Measurements from ENCODE around the gene ZNF121.
"Not testable (repeated sequence)": the region's sequence is repeated elsewhere in the genome, so short reads cannot be mapped to it uniquely, and the experiment has no call there.

ZNF121 gene

DNA sequence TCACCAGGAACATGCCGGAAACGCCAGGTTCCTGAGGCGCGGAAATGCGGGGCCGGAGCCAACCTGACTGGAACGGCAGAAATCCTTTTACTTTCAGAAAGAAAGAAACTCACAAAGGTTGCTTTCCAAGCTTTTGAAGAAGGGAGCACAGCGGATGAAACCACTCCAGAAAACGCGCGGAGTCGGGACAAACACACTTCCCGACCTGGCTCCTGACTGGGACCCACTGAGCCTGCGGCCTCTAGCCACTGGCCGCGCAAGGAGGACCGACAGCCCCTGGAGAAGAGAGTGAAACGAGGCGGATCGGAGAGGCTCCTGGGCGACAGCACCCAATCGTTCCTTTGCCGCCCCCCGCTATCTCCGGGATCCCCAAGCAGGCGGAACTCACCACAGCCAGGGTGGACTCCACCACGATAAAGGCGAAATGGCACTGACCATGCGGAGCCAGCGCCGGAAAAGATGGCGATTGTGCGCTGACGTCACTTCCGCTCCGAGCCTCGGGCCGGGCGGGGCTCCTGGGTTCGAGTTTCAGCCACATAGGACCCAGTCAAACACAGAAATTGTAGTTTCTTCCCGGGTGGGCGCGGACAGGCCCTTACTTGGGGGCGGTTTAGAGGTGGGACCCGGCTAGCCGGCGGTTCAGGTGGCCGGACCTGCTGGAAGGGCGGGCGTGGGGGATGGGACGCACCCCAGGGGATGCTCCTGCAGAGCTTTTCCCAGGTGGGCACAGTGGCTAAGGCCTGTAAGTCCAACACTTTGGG, at the start of gene ZNF121:
ZNF121 (minus strand) TSS at position 432 of the 761 bp plus-strand sequence. CDS start 16,407 bp downstream, outside the sequence.
- peak; percentile 86 for DNase-seq

DNA sequence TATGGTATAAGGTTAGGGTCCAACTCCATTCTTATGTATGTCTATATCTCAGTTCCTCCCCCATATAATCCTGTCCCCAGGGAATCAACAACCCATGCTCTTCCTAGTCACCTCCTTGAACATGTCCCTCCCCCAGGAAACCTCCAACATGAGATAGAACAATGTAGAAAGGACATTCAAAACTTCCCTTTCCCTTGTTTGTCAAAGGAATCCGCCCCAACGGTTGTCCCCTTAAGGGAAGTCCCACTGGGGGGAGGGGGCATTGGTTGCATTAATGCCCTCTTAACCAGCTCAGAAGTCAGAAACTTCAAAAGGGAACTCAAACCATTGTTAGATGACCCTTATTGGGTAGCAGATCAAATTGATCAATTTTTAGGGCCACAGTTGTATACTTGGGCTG, 43.6 kb upstream of the ZNF121 start:
- no peak for DNase-seq

DNA sequence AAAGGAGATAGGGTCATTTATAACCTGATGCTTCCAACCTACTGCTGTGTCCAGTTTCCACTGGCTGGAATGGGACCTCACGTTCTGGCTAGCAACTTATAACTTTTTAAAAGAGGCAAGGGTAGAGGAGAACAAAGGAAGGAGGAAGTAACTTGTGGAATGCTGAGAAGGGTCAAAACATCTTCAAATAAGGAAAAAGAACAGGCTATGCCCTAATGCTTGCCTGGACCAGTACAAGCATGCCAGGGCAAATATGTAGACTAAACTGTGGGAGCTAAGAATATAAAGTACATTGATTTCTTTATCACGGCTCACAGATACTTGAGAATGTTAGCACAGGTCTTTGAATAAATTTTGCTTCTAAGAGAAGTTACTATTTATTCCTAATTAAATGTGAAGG, 38.2 kb upstream of the ZNF121 start:
- DNase-seq, result no peak

DNA sequence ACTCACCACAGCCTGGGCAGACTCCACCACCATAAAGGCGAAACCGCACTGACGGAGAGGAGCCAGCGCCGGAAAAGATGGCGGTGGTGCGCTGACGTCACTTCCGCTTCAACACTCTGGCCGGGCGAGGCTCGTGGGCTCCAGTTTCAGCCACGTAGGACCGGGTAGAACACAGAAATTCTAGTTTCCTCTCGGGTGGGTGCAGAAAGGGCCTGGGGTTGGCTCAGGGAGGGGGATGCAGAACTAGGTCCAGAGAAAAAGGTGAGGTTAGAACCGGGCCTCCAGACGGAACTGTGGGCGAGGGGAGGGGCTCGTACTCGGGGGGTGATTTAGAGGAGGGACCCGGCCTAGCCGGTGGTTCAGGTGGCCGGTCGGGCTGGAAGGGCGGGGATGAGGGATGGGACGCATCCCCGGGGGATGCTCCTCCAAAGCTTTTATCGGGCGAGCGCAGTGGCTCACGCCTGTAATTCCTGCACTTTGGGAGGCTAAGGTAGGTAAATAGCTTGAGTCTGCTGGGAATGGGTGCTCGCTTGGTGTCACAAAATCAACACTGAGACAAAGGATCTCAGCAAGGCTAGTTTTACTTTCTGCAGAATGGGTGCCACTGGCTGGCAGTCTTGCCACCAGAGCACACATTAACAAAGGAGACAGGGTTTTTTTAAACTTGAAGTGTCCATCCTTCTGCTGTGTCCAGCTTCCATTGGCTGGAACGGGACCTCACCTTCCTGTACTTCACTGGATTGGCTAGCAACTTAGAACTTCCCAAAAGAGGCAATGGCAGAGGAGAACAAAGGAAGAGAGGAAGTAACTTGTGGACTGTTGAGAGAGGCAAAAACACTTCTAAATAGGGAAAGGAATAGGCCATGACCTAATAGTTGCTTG, 37.1 kb upstream of the ZNF121 start, which contains the start of gene ZNF561:
ZNF561 (minus strand) TSS at position 77 of the 882 bp plus-strand sequence. CDS start 1,776 bp downstream, outside the sequence.
- DNase-seq, result peak; percentile 84

DNA sequence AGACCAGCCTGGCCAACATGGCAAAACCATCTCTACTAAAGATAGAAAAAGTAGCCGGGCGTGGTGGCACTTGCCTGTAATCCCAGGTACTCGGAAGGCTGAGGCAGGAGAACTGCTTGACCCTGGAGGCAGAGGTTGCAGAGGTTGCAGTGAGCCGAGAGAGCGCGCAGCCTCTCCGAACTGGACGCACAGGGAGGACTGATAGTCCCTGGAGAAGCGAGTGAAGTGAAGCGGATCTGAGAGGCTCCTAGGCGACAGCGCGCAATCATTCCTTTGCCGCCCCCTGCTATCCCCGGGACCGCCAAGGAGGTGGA, 36.5 kb upstream of the ZNF121 start:
- DNase-seq, result no peak

DNA sequence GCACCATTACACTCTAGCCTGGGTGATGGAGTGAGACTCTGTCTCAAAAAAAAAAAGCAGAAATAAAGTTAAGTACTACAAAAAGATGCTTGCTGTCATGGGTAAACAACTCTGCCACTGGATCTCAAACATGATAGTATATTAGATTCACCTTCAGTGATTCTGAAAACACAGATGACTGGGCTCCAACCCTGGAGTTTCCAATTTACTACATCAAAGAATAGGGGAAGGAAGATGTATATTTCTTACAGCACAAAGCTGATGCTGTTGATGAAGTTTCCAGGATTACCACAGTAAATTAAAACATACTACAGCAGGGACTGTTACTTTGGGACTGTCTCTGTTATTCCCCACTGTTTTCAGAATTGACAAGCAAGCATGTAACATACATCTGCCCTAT, 31.5 kb upstream of the ZNF121 start:
- DNase-seq, result no peak

DNA sequence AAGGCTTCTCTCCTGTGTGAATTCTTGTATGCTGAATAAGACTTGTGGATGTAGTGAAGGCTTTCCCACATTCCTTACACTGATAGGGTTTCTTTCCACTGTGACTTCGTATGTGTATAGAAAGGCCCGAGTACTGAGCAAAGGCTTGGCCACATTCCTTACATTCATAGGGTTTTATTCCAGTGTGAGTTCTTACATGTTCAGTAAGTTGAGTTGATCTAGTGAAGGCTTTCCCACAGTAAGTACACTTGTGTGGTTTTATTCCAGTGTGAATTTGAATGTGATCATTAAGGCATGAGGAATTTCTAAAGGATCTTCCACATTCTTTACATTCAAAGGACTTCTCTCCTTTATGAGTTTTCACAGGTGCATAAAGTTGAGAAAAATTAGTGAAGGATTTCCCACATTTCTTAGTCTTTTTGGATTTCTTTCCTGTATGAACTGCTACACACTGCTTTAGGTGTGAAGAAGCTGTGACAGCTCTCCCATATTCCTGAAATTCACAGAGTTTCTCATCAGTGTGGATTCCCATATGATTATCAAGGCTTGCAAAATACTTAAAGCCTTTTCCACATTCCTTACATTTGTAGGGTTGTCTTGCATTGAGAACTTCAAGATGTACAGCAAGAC, 26.3 kb upstream of the ZNF121 start:
- no peak for DNase-seq

DNA sequence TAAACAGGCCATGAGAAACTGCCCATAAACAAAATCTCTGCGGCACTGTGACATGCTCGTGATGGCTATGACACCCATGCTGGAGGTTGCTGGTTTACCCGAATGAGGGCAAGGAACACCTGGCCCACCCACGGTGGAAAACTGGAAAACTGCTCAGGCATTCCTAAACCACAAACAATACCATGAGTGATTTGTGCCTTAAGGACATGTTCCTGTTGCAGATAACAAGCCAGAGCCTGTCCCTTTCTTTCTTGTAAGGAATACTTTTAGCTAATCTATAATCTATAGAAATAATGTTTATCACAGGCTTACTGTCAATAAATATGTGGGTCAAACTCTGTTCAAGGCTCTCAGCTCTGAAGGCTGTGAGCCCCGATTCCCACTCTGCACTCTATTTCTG, 24.6 kb upstream of the ZNF121 start:
- no peak for DNase-seq

DNA sequence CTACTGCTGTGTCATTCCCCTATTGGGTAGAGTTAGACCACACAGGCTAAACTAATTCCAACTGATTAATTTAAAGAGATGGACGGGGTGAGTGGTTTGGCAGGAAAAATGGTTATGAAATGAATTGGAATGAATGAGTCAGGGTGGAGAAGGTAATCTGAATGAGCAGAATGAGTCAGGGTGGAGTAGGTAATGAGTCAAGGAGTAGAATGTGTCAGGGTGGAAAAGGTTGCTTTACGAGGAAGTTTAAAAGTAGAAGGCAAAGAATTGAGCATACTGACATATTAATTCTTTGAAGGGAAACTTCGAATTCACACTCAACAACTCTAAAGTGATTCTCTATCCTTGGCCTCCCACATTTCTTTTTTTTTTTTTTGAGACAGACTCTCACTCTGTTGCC, 12.7 kb upstream of the ZNF121 start:
- DNase-seq, result peak; percentile 58

DNA sequence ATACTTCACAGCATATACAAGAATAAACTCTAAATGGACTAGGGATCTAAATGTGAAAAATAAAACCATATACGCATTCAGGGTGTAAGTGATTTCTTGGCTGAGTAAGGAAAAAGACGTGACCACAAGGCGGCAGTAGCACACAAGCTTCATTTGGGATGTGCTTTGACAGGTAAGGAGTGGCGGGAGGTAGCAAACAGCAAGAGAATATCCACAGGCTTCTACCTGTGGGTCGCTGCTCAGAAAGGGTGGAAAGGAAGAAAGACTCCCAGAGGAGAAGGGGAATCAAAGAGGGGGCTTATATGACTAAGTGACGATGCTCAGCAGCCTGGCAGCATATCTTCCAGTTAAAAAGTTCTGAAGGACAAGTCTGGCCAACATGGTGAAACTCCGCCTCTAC, 2.5 kb upstream of the ZNF121 start:
- peak; percentile 68 for DNase-seq

DNA sequence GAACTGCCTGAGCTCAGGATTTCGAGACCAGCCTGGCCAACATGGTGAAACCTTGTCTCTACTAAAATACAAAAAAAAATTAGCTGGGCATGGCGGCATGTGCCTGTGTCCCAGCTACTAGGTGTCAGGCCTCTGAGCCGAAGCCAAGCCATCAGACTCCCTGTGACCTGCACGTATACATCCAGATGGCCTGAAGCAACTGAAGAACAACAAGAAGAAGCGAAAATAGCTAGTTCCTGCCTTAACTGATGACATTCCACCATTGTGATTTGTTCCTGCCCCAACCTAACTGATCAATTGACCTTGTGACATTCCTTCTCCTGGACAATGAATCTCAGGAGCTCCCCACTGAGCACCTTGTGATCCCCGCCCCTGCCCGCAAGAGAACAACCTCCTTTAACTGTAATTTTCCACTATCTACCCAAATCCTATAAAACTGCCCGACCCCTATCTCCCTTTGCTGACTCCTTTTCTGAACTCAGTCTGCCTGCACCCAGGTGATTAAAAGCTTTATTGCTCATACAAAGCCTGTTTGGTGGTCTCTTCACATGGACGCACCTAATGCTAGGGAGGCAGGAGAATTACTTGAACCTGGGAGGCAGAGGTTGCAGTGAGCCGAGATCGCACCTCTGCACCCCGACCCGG, 2.1 kb downstream of the ZNF121 start:
- not testable (repeated sequence) for DNase-seq

DNA sequence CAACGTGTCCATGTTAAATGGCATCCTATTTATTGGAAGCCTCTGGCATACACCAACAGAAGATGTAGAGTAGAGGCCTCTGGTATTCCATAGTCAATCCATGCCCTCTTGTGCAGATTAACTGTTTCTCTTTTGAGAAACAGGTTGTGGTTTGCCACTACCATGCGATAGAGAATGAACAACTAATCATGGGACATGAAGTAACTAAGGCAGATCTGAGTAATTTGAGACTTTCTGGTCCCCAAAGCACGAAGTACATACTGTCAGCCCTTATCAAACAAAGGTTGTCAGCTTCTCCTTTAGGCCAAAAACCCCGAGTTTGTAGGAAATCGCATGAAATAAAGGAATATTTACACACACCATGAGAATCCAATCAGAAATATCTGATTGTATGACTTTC, 3.6 kb downstream of the ZNF121 start:
- peak; percentile 24 for DNase-seq

DNA sequence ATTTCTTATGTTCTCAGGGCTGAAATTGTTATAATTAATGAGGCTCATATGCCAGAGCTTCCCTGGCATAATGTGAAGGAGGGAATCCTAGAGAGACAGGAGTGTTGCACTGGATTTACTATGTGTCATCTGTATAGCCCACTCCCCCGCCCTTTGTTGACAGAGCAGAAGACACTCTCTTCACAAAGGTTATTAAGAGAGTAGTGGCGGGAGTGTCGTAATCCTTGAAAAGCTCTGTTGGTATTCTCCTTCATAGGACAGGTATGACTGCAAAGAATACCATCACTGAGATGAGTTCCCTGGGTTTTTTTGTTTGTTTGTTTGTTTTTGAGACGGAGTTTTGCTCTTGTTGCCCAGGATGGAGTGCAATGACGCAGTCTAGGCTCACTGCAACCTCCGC, 14.0 kb downstream of the ZNF121 start:
- no peak for DNase-seq

DNA sequence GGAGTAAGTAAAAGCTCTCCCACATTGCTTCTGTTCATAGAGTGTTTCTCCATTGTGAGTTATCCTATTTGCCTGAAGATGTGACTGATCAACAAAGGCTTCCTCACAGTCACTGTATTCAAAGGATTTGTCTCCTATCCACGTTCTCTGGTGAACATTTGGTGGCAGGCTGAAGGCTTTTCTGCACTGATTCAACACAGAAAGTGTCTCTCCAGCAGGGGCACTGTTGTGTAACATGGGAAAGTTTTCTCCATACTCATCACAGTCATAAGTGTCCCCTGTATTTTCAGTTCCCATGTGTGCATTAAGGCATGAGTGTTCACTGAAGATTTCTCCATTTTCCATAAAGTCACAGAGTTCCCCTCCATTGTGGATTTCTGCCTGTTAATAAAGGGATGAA, 17.6 kb downstream of the ZNF121 start:
- no peak for DNase-seq

DNA sequence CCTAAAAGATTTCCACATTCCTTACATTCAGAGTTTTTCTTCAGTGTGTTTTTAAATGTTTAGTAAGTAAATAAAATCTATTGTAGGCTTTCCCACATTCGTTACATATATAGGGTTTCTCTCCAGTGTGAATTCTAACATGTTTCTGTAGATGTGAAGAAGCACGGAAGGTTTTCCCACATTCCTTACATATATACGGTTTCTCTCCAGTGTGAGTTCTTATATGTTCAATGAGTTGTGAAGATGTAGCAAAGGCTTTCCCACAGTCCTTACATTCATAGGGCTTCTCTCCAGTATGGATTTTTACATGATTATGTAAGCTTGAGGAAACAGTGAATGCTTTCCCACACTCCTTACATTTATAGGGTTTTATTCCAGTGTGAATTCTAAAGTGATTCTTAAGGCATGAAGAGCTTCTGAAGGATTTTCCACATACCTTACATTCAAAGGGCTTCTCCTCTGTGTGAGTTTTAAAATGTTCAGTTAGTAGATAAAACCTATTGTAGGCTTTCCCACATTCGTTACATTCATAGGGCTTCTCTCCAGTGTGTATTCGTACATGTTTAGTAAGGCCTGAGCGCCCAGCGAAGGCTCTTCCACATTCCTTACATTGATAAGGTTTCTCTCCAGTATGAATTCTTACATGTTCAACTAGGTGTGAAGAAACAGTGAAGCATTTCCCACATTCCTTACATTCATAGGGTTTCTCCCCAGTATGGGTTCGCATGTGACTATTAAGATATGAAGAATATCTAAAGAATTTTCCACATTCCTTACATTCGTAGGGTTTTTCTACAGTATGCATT, 18.2 kb downstream of the ZNF121 start:
- DNase-seq, result no peak

DNA sequence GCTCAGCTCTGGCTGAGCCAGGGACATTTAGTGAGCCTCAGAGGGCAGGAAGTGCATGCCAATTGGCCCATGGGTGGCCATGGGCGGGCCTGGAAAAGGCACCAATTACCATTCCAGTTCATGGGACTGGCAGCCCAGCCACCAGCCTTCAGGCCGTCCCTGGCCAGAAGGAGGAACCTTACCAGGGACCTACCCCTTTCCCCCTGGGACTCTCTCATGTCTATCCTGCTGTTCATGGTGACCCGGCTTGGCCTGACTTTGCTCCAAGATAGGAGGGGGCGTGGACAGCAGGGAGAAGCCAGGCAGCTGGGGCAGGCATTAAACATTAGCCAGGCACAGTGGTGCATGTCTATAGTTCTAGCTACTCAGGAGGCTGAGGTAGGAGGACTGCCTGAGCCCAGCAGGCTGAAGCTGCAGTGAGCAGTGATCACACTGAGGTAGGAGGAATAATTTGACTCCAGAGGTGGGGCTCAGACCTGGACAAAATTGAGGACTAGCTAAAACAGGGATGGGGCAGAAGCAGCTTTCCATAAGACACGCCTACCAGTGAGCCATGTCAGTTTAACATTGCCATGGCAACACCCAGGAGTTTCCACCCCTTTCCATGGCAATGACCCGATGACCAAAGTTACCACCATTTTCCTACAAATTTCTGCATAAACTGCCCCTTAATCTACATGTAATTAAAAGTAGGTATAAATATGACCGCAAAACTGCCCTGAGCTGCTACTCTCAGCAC, 31.6 kb downstream of the ZNF121 start:
- DNase-seq, result no peak

DNA sequence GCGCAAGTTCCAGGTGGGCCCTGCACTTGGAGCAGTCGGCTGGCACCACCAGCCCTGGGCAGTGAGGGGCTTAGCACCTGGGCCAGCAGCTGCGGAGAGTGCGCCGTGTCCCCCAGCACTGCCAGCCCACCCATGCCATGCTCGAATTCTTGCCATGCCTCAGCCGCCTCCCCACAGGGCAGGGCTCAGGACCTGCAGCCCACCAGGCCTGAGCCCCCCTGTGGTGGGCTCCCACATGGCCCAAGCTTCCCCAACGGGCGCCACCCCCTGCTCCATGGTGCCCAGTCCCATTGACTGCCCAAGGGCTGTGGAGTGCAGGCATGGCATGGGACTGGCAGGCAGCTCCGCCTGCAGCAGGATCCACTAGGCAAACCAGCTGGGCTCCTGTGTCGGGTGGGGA, 36.4 kb downstream of the ZNF121 start:
- DNase-seq, result no peak

DNA sequence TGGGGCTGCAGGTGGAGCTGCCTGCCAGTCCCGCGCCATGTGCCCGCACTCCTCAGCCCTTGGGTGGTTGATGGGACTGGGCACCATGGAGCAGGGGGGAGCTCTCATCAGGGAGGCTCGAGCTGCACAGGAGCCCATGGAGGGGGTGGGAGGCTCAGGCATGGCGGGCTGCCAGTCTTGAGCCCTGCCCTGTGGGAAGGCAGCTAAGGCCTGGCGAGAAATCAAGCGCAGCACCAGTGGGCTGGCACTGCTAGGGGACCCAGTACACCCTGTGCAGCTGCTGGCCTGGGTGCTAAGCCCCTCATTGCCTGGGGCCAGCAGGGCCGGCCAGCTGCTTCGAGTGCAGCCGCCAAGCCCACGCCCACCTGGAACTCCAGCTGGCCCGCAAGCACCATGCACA, 43.0 kb downstream of the ZNF121 start:
- DNase-seq, result not testable (repeated sequence)

DNA sequence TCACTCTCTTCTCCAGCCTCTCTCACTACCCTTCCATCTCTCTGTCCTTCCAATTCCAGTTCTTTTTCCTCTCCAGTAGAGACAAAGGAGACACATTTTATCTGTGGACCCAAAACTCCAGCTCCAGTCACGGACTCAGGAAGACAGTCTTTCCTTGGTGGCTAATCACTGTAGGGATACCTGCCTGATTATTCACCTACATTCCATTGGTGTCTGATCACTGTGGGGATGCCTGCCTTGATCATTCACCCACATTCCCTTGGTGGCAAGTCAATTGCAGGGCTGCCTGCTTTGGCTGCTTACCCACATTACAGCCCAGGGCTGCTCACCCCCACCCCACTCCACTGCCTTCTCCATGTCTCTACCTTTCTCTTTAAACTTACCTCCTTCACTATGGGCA, 44.4 kb downstream of the ZNF121 start:
- not testable (repeated sequence) for DNase-seq

DNA sequence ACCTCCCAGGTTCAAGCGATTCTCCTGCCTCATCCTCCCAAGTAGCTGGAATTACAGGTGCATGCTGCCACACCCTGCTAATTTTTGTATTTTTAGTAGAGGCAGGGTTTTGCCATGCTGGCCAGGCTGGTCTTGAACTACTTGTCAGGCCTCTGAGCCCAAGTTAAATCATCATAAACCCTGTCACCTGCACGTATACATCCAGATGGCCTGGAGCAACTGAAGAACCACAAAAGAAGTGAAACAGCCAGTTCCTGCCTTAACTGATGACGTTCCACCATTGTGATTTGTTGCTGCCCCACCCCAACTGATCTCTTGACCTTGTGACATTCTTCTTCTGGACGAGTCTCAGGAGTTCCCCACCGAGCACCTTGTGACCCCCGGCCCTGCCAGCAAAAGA, 45.1 kb downstream of the ZNF121 start:
- not testable (repeated sequence) for DNase-seq
